Liver (tissue), 3 donors: ENCODE results near the gene VAMP1.

ENCODE experiments used
- EGR1 ChIP-seq, 2 donors: IDR thresholded peaks; 2 replicates each; pipeline ENCODE4 v1.6.1; 2016 to 2018; ENCODE audit warnings: antibody characterized with exemption in 2 of 2, low read depth in 2 of 2
- GABPA ChIP-seq, 2 donors: IDR thresholded peaks in 1 of 2; conservative IDR thresholded peaks in 1 of 2; 2 replicates each; pipeline ENCODE4 v1.6.1; 2016; ENCODE audit warnings: antibody characterized with exemption in 2 of 2, mild to moderate bottlenecking in 1 of 2, moderate library complexity in 1 of 2
- MAX ChIP-seq: IDR thresholded peaks from 2 replicates; pipeline ENCODE4 v1.6.1; 2016; ENCODE audit warnings: antibody characterized with exemption
- REST ChIP-seq: IDR thresholded peaks from 2 replicates; pipeline ENCODE4 v1.6.1; 2016; ENCODE audit warnings: antibody characterized with exemption, mild to moderate bottlenecking
- RXRA ChIP-seq, 2 donors: IDR thresholded peaks; 2 replicates each; pipeline ENCODE4 v1.6.1; 2017 to 2018; ENCODE audit warnings: antibody characterized with exemption in 2 of 2, mild to moderate bottlenecking in 1 of 2
- SP1 ChIP-seq: IDR thresholded peaks from 2 replicates; pipeline ENCODE4 v1.6.1; 2018; ENCODE audit warnings: antibody characterized with exemption, mild to moderate bottlenecking
- YY1 ChIP-seq: IDR thresholded peaks from 2 replicates; pipeline ENCODE4 v1.6.1; 2016; ENCODE audit warnings: antibody characterized with exemption, mild to moderate bottlenecking
- TF ChIP-seq, protein P1 (sequence below): fragments of 150-350 bp; IDR thresholded peaks from 2 replicates; pipeline ENCODE4 v1.5.1; 2017; ENCODE audit warnings: improper control_type of control experiment, low read depth, low read length; ENCODE audit not compliant: missing input control
- TF ChIP-seq, protein P2 (sequence below): IDR thresholded peaks from 2 replicates; pipeline ENCODE4 v1.6.1; 2016; ENCODE audit warnings: antibody characterized with exemption
- donor health status: healthy.
- donor health status: healthy.

- TF ChIP-seq YY1 (no peak), GABPA (IDR thresholded peaks at IDR 0.05 in 1 of 2, conservative IDR thresholded peaks at IDR 0.05 in 1 of 2) (no peak), RXRA (IDR thresholded peaks at IDR 0.05) (no peak), MAX (no peak), REST (no peak), SP1 (no peak), EGR1 (IDR thresholded peaks at IDR 0.05; ENCODE audit: low read depth in 2 of 2) (no peak)
- TF ChIP-seq, protein P1, sequence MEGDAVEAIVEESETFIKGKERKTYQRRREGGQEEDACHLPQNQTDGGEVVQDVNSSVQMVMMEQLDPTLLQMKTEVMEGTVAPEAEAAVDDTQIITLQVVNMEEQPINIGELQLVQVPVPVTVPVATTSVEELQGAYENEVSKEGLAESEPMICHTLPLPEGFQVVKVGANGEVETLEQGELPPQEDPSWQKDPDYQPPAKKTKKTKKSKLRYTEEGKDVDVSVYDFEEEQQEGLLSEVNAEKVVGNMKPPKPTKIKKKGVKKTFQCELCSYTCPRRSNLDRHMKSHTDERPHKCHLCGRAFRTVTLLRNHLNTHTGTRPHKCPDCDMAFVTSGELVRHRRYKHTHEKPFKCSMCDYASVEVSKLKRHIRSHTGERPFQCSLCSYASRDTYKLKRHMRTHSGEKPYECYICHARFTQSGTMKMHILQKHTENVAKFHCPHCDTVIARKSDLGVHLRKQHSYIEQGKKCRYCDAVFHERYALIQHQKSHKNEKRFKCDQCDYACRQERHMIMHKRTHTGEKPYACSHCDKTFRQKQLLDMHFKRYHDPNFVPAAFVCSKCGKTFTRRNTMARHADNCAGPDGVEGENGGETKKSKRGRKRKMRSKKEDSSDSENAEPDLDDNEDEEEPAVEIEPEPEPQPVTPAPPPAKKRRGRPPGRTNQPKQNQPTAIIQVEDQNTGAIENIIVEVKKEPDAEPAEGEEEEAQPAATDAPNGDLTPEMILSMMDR, result no peak
- TF ChIP-seq, protein P2, sequence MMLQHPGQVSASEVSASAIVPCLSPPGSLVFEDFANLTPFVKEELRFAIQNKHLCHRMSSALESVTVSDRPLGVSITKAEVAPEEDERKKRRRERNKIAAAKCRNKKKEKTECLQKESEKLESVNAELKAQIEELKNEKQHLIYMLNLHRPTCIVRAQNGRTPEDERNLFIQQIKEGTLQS, result no peak
Measured at GRCh38 chr12:6432991-6433390, 37.5 kb downstream of the VAMP1 start.
